GM23338 (cell line): Measurements from ENCODE around the gene PTPRN2. TPM values are rescaled to one million over a fixed set of nuclear protein-coding genes. Genes with fewer than 3 reads are reported as not detected.

Source experiments
- ATAC-seq: fragments of 200-7000 bp; cut with Tn5 transposase; 3 replicates; pipeline ENCODE4 v1.9.1; 2020
- DNase-seq: peaks from one replicate; pipeline ENCODE4 v3.0.0-alpha.2; 2015; ENCODE audit warnings: low spot score
- H2AFZ ChIP-seq: fragments of 200-600 bp; sonication (generic); 2 replicates; pipeline ENCODE4 v1.8.0; 2016; ENCODE audit warnings: antibody characterized with exemption, mild to moderate bottlenecking, moderate library complexity
- H3F3A ChIP-seq: fragments of 200-600 bp; sonication (generic); replicated peaks from 2 replicates; pipeline ENCODE4 v1.8.0; 2017; ENCODE audit warnings: antibody characterized with exemption, mixed run types, low read depth
- H3K27ac ChIP-seq: fragments of 200-600 bp; sonication (generic); 2 replicates; pipeline ENCODE4 v1.6.1; 2016; ENCODE audit warnings: low read depth
- H3K27me3 ChIP-seq: fragments of 200-600 bp; sonication (generic); 2 replicates; pipeline ENCODE4 v1.8.0; 2016; ENCODE audit warnings: mild to moderate bottlenecking, mixed run types, moderate library complexity; ENCODE audit not compliant: insufficient read depth
- H3K36me3 ChIP-seq: fragments of 200-600 bp; sonication (generic); 2 replicates; pipeline ENCODE4 v1.8.0; 2016; ENCODE audit warnings: mild to moderate bottlenecking; ENCODE audit not compliant: insufficient read depth
- H3K4me1 ChIP-seq: fragments of 200-600 bp; sonication (generic); 2 replicates; pipeline ENCODE4 v1.8.0; 2016; ENCODE audit warnings: mild to moderate bottlenecking, moderate library complexity; ENCODE audit not compliant: insufficient read depth
- H3K4me2 ChIP-seq: fragments of 200-600 bp; sonication (generic); 2 replicates; pipeline ENCODE4 v1.7.1; 2017; ENCODE audit warnings: mixed run types
- H3K4me3 ChIP-seq: fragments of 200-600 bp; sonication (generic); 2 replicates; pipeline ENCODE4 v1.6.1; 2016; ENCODE audit warnings: mixed run types
- H3K79me2 ChIP-seq: fragments of 200-600 bp; sonication (generic); replicated peaks from 2 replicates; pipeline ENCODE4 v1.8.0; 2017; ENCODE audit warnings: mild to moderate bottlenecking; ENCODE audit not compliant: insufficient read depth
- H3K9me2 ChIP-seq: fragments of 200-600 bp; sonication (generic); 2 replicates; pipeline ENCODE4 v1.8.0; 2017; ENCODE audit not compliant: insufficient read depth
- H4K20me1 ChIP-seq: fragments of 200-600 bp; sonication (generic); replicated peaks from 2 replicates; pipeline ENCODE4 v1.8.0; 2017; ENCODE audit warnings: mild to moderate bottlenecking; ENCODE audit not compliant: insufficient read depth
- H3K27ac Mint-ChIP-seq: 2 replicates; pipeline ENCODE4 v1.8.0; 2020; ENCODE audit warnings: inconsistent platforms, mild to moderate bottlenecking, moderate library complexity, mixed read lengths
- H3K27me3 Mint-ChIP-seq: 3 replicates; pipeline ENCODE4 v1.8.0; 2022; ENCODE audit warnings: low read depth, mild to moderate bottlenecking, moderate library complexity, mixed read lengths, inconsistent platforms; ENCODE audit not compliant: insufficient read depth, poor library complexity
- H3K36me3 Mint-ChIP-seq: 3 replicates; pipeline ENCODE4 v1.8.0; 2021; ENCODE audit warnings: low read depth, mild to moderate bottlenecking, inconsistent platforms, moderate library complexity, mixed read lengths
- H3K4me1 Mint-ChIP-seq: 3 replicates; pipeline ENCODE4 v1.8.0; 2020; ENCODE audit warnings: mild to moderate bottlenecking, inconsistent platforms, mixed read lengths
- H3K4me3 Mint-ChIP-seq: 3 replicates; pipeline ENCODE4 v1.8.0; 2021; ENCODE audit warnings: moderate library complexity, mild to moderate bottlenecking, inconsistent platforms, mixed read lengths
- H3K9me3 Mint-ChIP-seq: 3 replicates; pipeline ENCODE4 v1.8.0; 2020; ENCODE audit warnings: moderate library complexity, mild to moderate bottlenecking, inconsistent platforms, mixed read lengths
- CREB1 ChIP-seq: fragments of 250-450 bp; sonication (Bioruptor Pico); IDR thresholded peaks from 2 replicates; pipeline ENCODE4 v1.5.0; 2020; ENCODE audit warnings: low read depth, mild to moderate bottlenecking, moderate library complexity
- CTCF ChIP-seq, 2 experiments: fragments of 200-600 bp in 1 of 2; sonication (generic) in 1 of 2; conservative IDR thresholded peaks; 2 replicates each; pipeline versions ENCODE4 v1.5.1 to v1.6.1; 2016 to 2017; ENCODE audit warnings: antibody characterized with exemption in 2 of 2, low read depth in 2 of 2, mild to moderate bottlenecking in 2 of 2, moderate library complexity in 1 of 2
- ETS1 ChIP-seq: IDR thresholded peaks from 2 replicates; pipeline ENCODE4 v1.6.1; 2016; ENCODE audit warnings: antibody characterized with exemption
- EZH2 ChIP-seq: fragments of 200-600 bp; sonication (generic); IDR thresholded peaks from one replicate; pipeline ENCODE4 v1.8.0; 2017; ENCODE audit warnings: antibody characterized with exemption, mild to moderate bottlenecking, low read depth; ENCODE audit not compliant: unreplicated experiment
- EZH2phosphoT487 ChIP-seq: fragments of 200-600 bp; sonication (generic); IDR thresholded peaks from one replicate; pipeline ENCODE4 v1.8.1; 2018; ENCODE audit warnings: antibody characterized with exemption; ENCODE audit not compliant: unreplicated experiment
- JUNB ChIP-seq: IDR thresholded peaks from one replicate; pipeline ENCODE4 v1.6.1; 2016; ENCODE audit warnings: antibody characterized with exemption; ENCODE audit not compliant: unreplicated experiment
- NANOG ChIP-seq: IDR thresholded peaks from 2 replicates; pipeline ENCODE4 v1.6.1; 2016; ENCODE audit warnings: antibody characterized with exemption, borderline replicate concordance
- POLR2AphosphoS5 ChIP-seq: IDR thresholded peaks from 2 replicates; pipeline ENCODE4 v1.6.1; 2016; ENCODE audit warnings: antibody characterized with exemption, low read depth
- REST ChIP-seq: IDR thresholded peaks from one replicate; pipeline ENCODE4 v1.6.1; 2018; ENCODE audit warnings: antibody characterized with exemption; ENCODE audit not compliant: unreplicated experiment
- STAT1 ChIP-seq: IDR thresholded peaks from one replicate; pipeline ENCODE4 v1.6.1; 2016; ENCODE audit warnings: antibody characterized with exemption; ENCODE audit not compliant: unreplicated experiment
- ZNF331 ChIP-seq: fragments of 250-450 bp; sonication (Bioruptor Pico); IDR thresholded peaks from 2 replicates; pipeline ENCODE4 v1.5.0; 2020; ENCODE audit warnings: low read depth, mild to moderate bottlenecking, moderate library complexity
- polyA plus RNA-seq: library from polyadenylated mRNA; unstranded; fragments of >200 nt; fragmentation: Nextera tagmentation; extraction: Ambion mirVana; gene quantifications from 2 replicates; pipeline ENCODE4 v1.2.1, GENCODE V29; 2016
- total RNA-seq: library from RNA; depleted of rRNA; stranded (reverse); fragments of >200 nt; shearing (Covaris generic); gene quantifications from 2 replicates; pipeline ENCODE4 v1.2.3, GENCODE V29; 2014

Gene PTPRN2
- total and polyA plus RNA-seq, 2 experiments from 2014 or later, result 0.87 to 4.0 TPM

- no peaks in the 10 kb centered on the region for H3K4me1 ChIP-seq
- H2AFZ ChIP-seq, result no peak overlapping the region
- Mint-ChIP-seq H3K36me3 (peaks cover 44% of the 10 kb centered on the region), H3K4me3 (no peak overlapping the region), H3K9me3 (peaks cover 95% of the 10 kb centered on the region), H3K4me1 (no peaks in the 10 kb centered on the region), H3K27ac (no peak overlapping the region), H3K27me3 (peaks cover 9% of the 10 kb centered on the region)
- no peak for TF ChIP-seq EZH2phosphoT487
- TF ChIP-seq CTCF (conservative IDR thresholded peaks at IDR 0.05; ENCODE audit: low read depth in 2 of 2), result no peak
- TF ChIP-seq ETS1, result no peak
- TF ChIP-seq CREB1, result no peak
- TF ChIP-seq STAT1, result no peak
- ATAC-seq, result no peak
- no peaks in the 10 kb centered on the region for H4K20me1 ChIP-seq
- H3F3A ChIP-seq, result no peaks in the 10 kb centered on the region
- H3K9me2 ChIP-seq, result no peaks in the 10 kb centered on the region
- no peaks in the 10 kb centered on the region for H3K79me2 ChIP-seq
- no peak overlapping the region for H3K4me2 ChIP-seq
- no peak overlapping the region for H3K4me3 ChIP-seq
- H3K27me3 ChIP-seq, result no peaks in the 10 kb centered on the region
- no peak for DNase-seq
- no peaks in the 10 kb centered on the region for H3K36me3 ChIP-seq
- H3K27ac ChIP-seq, result no peak overlapping the region
Observed at GRCh38 chr7:157752832-157753291, 834.8 kb downstream of the PTPRN2 start.

GRCh38 chr7:157751951-157752673 is 835.5 kb downstream of the PTPRN2 start:
- no peak for DNase-seq
- no peaks in the 10 kb centered on the region for H3K4me1 ChIP-seq
- Mint-ChIP-seq H3K27me3 (peaks cover 8% of the 10 kb centered on the region), H3K4me1 (no peaks in the 10 kb centered on the region), H3K27ac (no peak overlapping the region), H3K4me3 (no peak overlapping the region), H3K36me3 (peaks cover 44% of the 10 kb centered on the region), H3K9me3 (peaks cover 93% of the 10 kb centered on the region)
- ATAC-seq, result no peak
- H3K27ac ChIP-seq, result no peak overlapping the region
- H3K79me2 ChIP-seq, result no peaks in the 10 kb centered on the region
- TF ChIP-seq CREB1 (no peak), POLR2AphosphoS5 (no peak)
- H4K20me1 ChIP-seq, result no peaks in the 10 kb centered on the region
- H3K36me3 ChIP-seq, result no peaks in the 10 kb centered on the region
- H3F3A ChIP-seq, result no peaks in the 10 kb centered on the region
- no peak overlapping the region for H2AFZ ChIP-seq
- no peak overlapping the region for H3K4me2 ChIP-seq
- H3K27me3 ChIP-seq, result no peaks in the 10 kb centered on the region
- no peak overlapping the region for H3K4me3 ChIP-seq
- H3K9me2 ChIP-seq, result no peaks in the 10 kb centered on the region

GRCh38 chr7:157751406-157751805 is 836.2 kb downstream of the PTPRN2 start:
- DNase-seq (no peak), ATAC-seq (no peak)
- H3K4me1 ChIP-seq, result no peaks in the 10 kb centered on the region
- peaks cover 39% of the 10 kb centered on the region for H3K36me3 Mint-ChIP-seq
- no peak overlapping the region for H3K4me3 Mint-ChIP-seq
- H3K27ac ChIP-seq, result no peak overlapping the region
- H3K4me2 ChIP-seq, result no peak overlapping the region
- no peaks in the 10 kb centered on the region for H3K4me1 Mint-ChIP-seq
- no peaks in the 10 kb centered on the region for H4K20me1 ChIP-seq
- H3K27me3 Mint-ChIP-seq, result peaks cover 5% of the 10 kb centered on the region
- H3K9me2 ChIP-seq, result no peaks in the 10 kb centered on the region
- H3K79me2 ChIP-seq, result no peaks in the 10 kb centered on the region
- H3K4me3 ChIP-seq, result no peak overlapping the region
- H3K27ac Mint-ChIP-seq, result no peak overlapping the region
- H3K36me3 ChIP-seq, result no peaks in the 10 kb centered on the region
- H3K9me3 Mint-ChIP-seq, result peaks cover 90% of the 10 kb centered on the region
- H3K27me3 ChIP-seq, result no peaks in the 10 kb centered on the region
- H2AFZ ChIP-seq, result no peak overlapping the region
- no peaks in the 10 kb centered on the region for H3F3A ChIP-seq
- TF ChIP-seq NANOG (no peak), JUNB (no peak), ZNF331 (CRISPR knock-in tag) (no peak), REST (no peak), EZH2 (no peak)
